GM23338 (cell line): ENCODE data around the gene WDR27. TPM values are rescaled to one million over a fixed set of nuclear protein-coding genes. Genes with fewer than 3 reads are reported as not detected.

Experiments used
- ATAC-seq: fragments of 200-7000 bp; cut with Tn5 transposase; 3 replicates; pipeline ENCODE4 v1.9.1; 2020
- DNase-seq: peaks from one replicate; pipeline ENCODE4 v3.0.0-alpha.2; 2015; ENCODE audit warnings: low spot score
- H2AFZ ChIP-seq: fragments of 200-600 bp; sonication (generic); 2 replicates; pipeline ENCODE4 v1.8.0; 2016; ENCODE audit warnings: antibody characterized with exemption, mild to moderate bottlenecking, moderate library complexity
- H3F3A ChIP-seq: fragments of 200-600 bp; sonication (generic); replicated peaks from 2 replicates; pipeline ENCODE4 v1.8.0; 2017; ENCODE audit warnings: antibody characterized with exemption, mixed run types, low read depth
- H3K27ac ChIP-seq: fragments of 200-600 bp; sonication (generic); 2 replicates; pipeline ENCODE4 v1.6.1; 2016; ENCODE audit warnings: low read depth
- H3K27me3 ChIP-seq: fragments of 200-600 bp; sonication (generic); 2 replicates; pipeline ENCODE4 v1.8.0; 2016; ENCODE audit warnings: mild to moderate bottlenecking, mixed run types, moderate library complexity; ENCODE audit not compliant: insufficient read depth
- H3K36me3 ChIP-seq: fragments of 200-600 bp; sonication (generic); 2 replicates; pipeline ENCODE4 v1.8.0; 2016; ENCODE audit warnings: mild to moderate bottlenecking; ENCODE audit not compliant: insufficient read depth
- H3K4me1 ChIP-seq: fragments of 200-600 bp; sonication (generic); 2 replicates; pipeline ENCODE4 v1.8.0; 2016; ENCODE audit warnings: mild to moderate bottlenecking, moderate library complexity; ENCODE audit not compliant: insufficient read depth
- H3K4me2 ChIP-seq: fragments of 200-600 bp; sonication (generic); 2 replicates; pipeline ENCODE4 v1.7.1; 2017; ENCODE audit warnings: mixed run types
- H3K4me3 ChIP-seq: fragments of 200-600 bp; sonication (generic); 2 replicates; pipeline ENCODE4 v1.6.1; 2016; ENCODE audit warnings: mixed run types
- H3K79me2 ChIP-seq: fragments of 200-600 bp; sonication (generic); replicated peaks from 2 replicates; pipeline ENCODE4 v1.8.0; 2017; ENCODE audit warnings: mild to moderate bottlenecking; ENCODE audit not compliant: insufficient read depth
- H3K9me2 ChIP-seq: fragments of 200-600 bp; sonication (generic); 2 replicates; pipeline ENCODE4 v1.8.0; 2017; ENCODE audit not compliant: insufficient read depth
- H4K20me1 ChIP-seq: fragments of 200-600 bp; sonication (generic); replicated peaks from 2 replicates; pipeline ENCODE4 v1.8.0; 2017; ENCODE audit warnings: mild to moderate bottlenecking; ENCODE audit not compliant: insufficient read depth
- H3K27ac Mint-ChIP-seq: 2 replicates; pipeline ENCODE4 v1.8.0; 2020; ENCODE audit warnings: inconsistent platforms, mild to moderate bottlenecking, moderate library complexity, mixed read lengths
- H3K27me3 Mint-ChIP-seq: 3 replicates; pipeline ENCODE4 v1.8.0; 2022; ENCODE audit warnings: low read depth, mild to moderate bottlenecking, moderate library complexity, mixed read lengths, inconsistent platforms; ENCODE audit not compliant: insufficient read depth, poor library complexity
- H3K36me3 Mint-ChIP-seq: 3 replicates; pipeline ENCODE4 v1.8.0; 2021; ENCODE audit warnings: low read depth, mild to moderate bottlenecking, inconsistent platforms, moderate library complexity, mixed read lengths
- H3K4me1 Mint-ChIP-seq: 3 replicates; pipeline ENCODE4 v1.8.0; 2020; ENCODE audit warnings: mild to moderate bottlenecking, inconsistent platforms, mixed read lengths
- H3K4me3 Mint-ChIP-seq: 3 replicates; pipeline ENCODE4 v1.8.0; 2021; ENCODE audit warnings: moderate library complexity, mild to moderate bottlenecking, inconsistent platforms, mixed read lengths
- H3K9me3 Mint-ChIP-seq: 3 replicates; pipeline ENCODE4 v1.8.0; 2020; ENCODE audit warnings: moderate library complexity, mild to moderate bottlenecking, inconsistent platforms, mixed read lengths
- CREB1 ChIP-seq: fragments of 250-450 bp; sonication (Bioruptor Pico); IDR thresholded peaks from 2 replicates; pipeline ENCODE4 v1.5.0; 2020; ENCODE audit warnings: low read depth, mild to moderate bottlenecking, moderate library complexity
- CTCF ChIP-seq, 2 experiments: fragments of 200-600 bp in 1 of 2; sonication (generic) in 1 of 2; conservative IDR thresholded peaks; 2 replicates each; pipeline versions ENCODE4 v1.5.1 to v1.6.1; 2016 to 2017; ENCODE audit warnings: antibody characterized with exemption in 2 of 2, low read depth in 2 of 2, mild to moderate bottlenecking in 2 of 2, moderate library complexity in 1 of 2
- ETS1 ChIP-seq: IDR thresholded peaks from 2 replicates; pipeline ENCODE4 v1.6.1; 2016; ENCODE audit warnings: antibody characterized with exemption
- EZH2 ChIP-seq: fragments of 200-600 bp; sonication (generic); IDR thresholded peaks from one replicate; pipeline ENCODE4 v1.8.0; 2017; ENCODE audit warnings: antibody characterized with exemption, mild to moderate bottlenecking, low read depth; ENCODE audit not compliant: unreplicated experiment
- EZH2phosphoT487 ChIP-seq: fragments of 200-600 bp; sonication (generic); IDR thresholded peaks from one replicate; pipeline ENCODE4 v1.8.1; 2018; ENCODE audit warnings: antibody characterized with exemption; ENCODE audit not compliant: unreplicated experiment
- JUNB ChIP-seq: IDR thresholded peaks from one replicate; pipeline ENCODE4 v1.6.1; 2016; ENCODE audit warnings: antibody characterized with exemption; ENCODE audit not compliant: unreplicated experiment
- NANOG ChIP-seq: IDR thresholded peaks from 2 replicates; pipeline ENCODE4 v1.6.1; 2016; ENCODE audit warnings: antibody characterized with exemption, borderline replicate concordance
- POLR2AphosphoS5 ChIP-seq: IDR thresholded peaks from 2 replicates; pipeline ENCODE4 v1.6.1; 2016; ENCODE audit warnings: antibody characterized with exemption, low read depth
- REST ChIP-seq: IDR thresholded peaks from one replicate; pipeline ENCODE4 v1.6.1; 2018; ENCODE audit warnings: antibody characterized with exemption; ENCODE audit not compliant: unreplicated experiment
- STAT1 ChIP-seq: IDR thresholded peaks from one replicate; pipeline ENCODE4 v1.6.1; 2016; ENCODE audit warnings: antibody characterized with exemption; ENCODE audit not compliant: unreplicated experiment
- ZNF114 ChIP-seq: fragments of 250-450 bp; sonication (Bioruptor Pico); IDR thresholded peaks from 2 replicates; pipeline ENCODE4 v1.5.0; 2020; ENCODE audit warnings: mild to moderate bottlenecking, moderate library complexity
- ZNF331 ChIP-seq: fragments of 250-450 bp; sonication (Bioruptor Pico); IDR thresholded peaks from 2 replicates; pipeline ENCODE4 v1.5.0; 2020; ENCODE audit warnings: low read depth, mild to moderate bottlenecking, moderate library complexity
- ZNF462 ChIP-seq: fragments of 250-450 bp; sonication (Bioruptor Pico); IDR thresholded peaks from 2 replicates; pipeline ENCODE4 v1.5.0; 2020; ENCODE audit warnings: mild to moderate bottlenecking, moderate library complexity
- polyA plus RNA-seq: library from polyadenylated mRNA; unstranded; fragments of >200 nt; fragmentation: Nextera tagmentation; extraction: Ambion mirVana; gene quantifications from 2 replicates; pipeline ENCODE4 v1.2.1, GENCODE V29; 2016
- total RNA-seq: library from RNA; depleted of rRNA; stranded (reverse); fragments of >200 nt; shearing (Covaris generic); gene quantifications from 2 replicates; pipeline ENCODE4 v1.2.3, GENCODE V29; 2014

WDR27 gene
- total and polyA plus RNA-seq, 2 experiments from 2014 or later, result 55.3 to 80.4 TPM

GRCh38 chr6:169664227-169664626, 37.6 kb downstream of the WDR27 start:
- peaks cover 18% of the 10 kb centered on the region for H3K36me3 ChIP-seq
- Mint-ChIP-seq H3K27ac (no peak overlapping the region), H3K27me3 (peaks cover 4% of the 10 kb centered on the region), H3K36me3 (peaks cover 76% of the 10 kb centered on the region), H3K4me3 (no peak overlapping the region), H3K4me1 (peaks cover 7% of the 10 kb centered on the region), H3K9me3 (no peaks in the 10 kb centered on the region)
- no peaks in the 10 kb centered on the region for H3K27me3 ChIP-seq
- H3K4me2 ChIP-seq, result no peak overlapping the region
- ATAC-seq (no peak), DNase-seq (no peak)
- TF ChIP-seq EZH2phosphoT487 (no peak), CTCF (conservative IDR thresholded peaks at IDR 0.05; ENCODE audit: low read depth in 2 of 2) (no peak), POLR2AphosphoS5 (no peak), ZNF462 (CRISPR knock-in tag) (no peak), STAT1 (no peak), EZH2 (no peak), ETS1 (no peak), NANOG (no peak), JUNB (no peak), REST (no peak), ZNF114 (CRISPR knock-in tag) (no peak), CREB1 (CRISPR knock-in tag) (no peak), ZNF331 (no peak)
- H3K27ac ChIP-seq, result no peak overlapping the region
- no peaks in the 10 kb centered on the region for H3K79me2 ChIP-seq
- H3F3A ChIP-seq, result no peaks in the 10 kb centered on the region
- H3K4me1 ChIP-seq, result peaks cover 4% of the 10 kb centered on the region; the same call in 1 of the 2 replicates
- H3K4me3 ChIP-seq, result no peak overlapping the region
- H2AFZ ChIP-seq, result no peak overlapping the region
- H3K9me2 ChIP-seq, result no peaks in the 10 kb centered on the region
- H4K20me1 ChIP-seq, result peaks cover 5% of the 10 kb centered on the region; the same call in 1 of the 2 replicates
